Measurements from ENCODE around the gene ZNF792.
"Not testable (repeated sequence)": the region's sequence is repeated elsewhere in the genome, so short reads cannot be mapped to it uniquely, and the experiment has no call there.

ZNF792 gene

DNA sequence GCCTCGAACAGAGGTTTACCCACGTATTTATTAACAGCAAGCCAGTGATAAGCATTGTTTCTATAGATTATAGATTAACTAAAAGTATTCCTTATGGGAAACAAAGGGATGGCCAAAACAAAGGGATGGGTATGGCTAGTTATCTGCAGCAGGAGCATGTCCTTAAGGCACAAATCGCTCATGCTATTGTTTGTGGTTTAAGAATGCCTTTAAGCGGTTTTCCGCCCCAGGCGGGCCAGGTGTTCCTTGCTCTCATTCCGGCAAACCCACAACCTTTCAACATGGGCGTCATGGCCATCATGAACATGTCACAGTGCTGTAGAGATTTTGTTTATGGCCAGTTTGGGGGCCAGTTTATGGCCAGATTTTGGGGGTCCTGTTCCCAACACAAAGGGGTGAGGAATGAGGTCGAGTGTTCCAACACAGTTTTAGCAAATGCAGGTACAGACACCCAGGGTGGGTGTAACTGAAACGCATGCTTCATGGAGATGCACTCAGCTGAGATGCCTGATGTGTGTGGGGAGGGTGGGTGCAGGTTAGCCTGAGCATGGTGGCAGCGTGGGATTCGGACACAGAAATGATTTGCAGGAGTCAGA is 6.3 kb upstream of the ZNF792 start:
- DNase-seq: not testable (repeated sequence)

- DNase-seq: no peak
Measured at GRCh38 chr19:34969721-34970120, 5.7 kb upstream of the ZNF792 start.

- no peak for DNase-seq
Measured at GRCh38 chr19:34967551-34967950, 3.5 kb upstream of the ZNF792 start.

- not testable (repeated sequence) for DNase-seq
Measured at GRCh38 chr19:34965505-34965904, 1.5 kb upstream of the ZNF792 start.

DNA sequence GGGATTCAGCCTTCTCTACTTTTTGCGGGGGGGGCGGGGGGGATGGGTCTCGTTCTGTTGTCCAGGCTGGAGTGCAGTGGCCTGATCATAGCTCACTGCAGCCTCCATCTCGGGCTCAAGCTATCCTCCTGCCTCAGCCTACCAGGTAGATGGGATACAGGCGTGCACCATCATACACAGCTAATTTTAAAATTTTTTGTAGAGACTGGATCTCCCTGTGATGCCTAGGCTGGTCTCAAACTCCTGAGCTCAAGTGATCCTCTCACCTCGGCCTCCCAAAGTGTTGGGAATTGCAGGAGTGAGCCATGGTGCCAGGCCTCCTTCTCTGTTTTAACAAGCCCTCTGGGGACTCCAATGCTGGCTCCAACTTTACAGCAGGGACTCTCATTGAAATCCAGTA is 569 bp upstream of the ZNF792 start:
- no peak for DNase-seq

DNA sequence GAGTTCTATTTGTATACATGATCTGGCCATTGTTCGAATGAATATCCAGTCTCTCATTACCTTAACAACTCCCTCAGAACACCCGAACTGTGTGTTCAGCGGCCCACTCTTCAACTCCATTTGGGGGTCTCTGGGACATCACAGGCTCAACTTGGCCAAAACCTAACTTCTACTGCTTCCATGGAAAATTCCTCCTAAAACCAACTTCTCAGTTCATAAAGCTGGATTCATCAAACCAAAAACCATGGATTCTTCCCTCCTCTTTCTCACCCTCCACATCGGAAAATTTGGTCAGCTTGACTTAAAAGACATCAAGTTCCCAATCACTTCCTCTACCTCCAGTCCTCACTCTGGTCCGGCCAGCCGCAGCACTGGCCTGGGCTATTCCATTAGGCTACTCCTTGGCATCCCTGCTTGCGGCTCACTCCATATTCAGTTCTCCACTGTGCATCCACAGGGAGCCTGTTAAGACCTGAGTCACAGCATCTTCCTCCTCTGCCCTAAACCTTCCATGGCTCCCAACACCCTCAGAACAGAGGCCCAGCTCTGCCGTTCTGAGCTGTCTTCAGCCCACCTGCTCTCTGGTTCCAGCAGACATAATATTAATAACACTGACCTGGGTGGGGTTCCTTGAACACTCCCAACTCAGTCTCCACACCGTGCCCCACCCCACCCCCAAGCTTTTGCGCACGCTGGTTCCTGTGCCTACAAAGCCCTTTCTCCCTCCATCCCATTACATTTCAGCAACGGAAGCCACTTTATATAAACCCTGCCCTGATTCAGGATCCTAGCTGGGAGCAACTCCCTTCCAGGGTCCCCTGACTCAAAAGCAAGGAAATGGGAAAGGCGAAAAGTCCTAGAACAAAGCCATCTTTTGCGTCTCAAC is 1.1 kb downstream of the ZNF792 start:
- no peak for DNase-seq

GRCh38 chr19:34961775-34962686 is 2.0 kb downstream of the ZNF792 start:
- no peak for DNase-seq

DNA sequence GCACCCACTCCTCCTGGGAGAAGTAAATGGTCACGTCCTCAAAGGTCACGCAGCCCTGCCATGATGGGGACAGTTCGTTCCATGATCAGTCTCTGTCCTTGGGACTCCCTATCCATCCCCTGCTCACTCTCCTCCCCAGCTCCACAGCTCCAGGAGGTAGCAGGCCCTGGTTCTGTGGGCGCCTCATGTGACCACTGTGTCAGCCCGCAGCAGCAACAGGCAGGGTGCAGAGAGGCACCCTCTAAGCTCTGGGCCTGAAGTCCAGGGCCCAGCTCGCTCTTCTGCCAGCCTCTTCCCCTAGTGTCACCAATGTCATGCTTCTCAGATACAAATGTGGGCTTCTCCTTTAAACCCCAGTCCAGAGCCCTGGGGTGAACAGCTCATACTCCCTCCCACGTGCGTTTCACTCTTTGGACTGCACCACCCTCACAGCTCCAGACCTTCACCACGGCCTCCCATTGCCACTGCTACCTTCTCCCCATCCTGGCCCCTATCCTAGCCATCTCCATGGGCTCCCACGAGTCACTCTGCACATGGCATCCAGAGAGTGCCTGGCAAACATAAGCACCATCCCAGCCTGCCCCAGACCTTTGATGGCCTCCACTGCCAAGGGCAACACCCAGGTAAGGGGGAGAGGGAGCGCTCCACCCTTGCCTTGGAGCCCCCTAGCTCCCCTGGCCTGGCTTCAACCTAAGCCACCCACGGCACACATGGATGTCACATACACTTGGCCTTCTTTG is 2.9 kb downstream of the ZNF792 start:
- DNase-seq: no peak

DNA sequence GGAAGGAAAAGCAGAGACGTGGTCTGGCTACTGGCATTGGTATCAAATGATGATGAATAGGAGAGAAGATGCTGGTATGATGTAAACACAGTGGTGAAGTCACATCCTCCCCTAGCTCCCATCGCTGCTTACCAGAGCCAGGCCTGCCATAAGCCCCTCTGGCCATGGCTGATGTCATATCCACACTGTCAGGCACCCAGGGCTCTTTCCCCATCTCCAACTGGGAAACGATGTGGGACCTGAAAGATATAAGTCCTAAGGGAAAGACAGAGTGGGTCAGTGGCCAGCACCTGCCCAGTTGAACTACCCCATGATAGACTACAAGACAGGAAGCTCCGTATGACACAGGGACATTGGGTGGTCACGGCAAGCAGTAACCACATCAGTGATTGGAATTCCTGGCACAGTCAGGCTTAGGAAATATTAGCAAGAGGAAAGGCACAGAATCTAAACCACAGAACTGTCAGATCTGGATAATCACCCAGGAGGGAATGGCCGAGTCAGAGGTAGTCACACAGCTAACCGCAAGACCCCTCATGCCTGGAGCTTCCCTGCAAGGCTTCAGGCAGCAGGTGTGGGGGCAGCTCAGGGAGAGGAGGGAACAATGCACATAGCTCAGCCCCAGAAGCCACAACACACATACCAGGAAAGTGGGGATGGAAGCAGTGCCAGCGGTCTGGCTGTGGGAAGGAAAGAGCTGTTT is 3.8 kb downstream of the ZNF792 start:
- DNase-seq: no peak

- no peak for DNase-seq
Measured at GRCh38 chr19:34959021-34959420, 5.0 kb downstream of the ZNF792 start.

DNA sequence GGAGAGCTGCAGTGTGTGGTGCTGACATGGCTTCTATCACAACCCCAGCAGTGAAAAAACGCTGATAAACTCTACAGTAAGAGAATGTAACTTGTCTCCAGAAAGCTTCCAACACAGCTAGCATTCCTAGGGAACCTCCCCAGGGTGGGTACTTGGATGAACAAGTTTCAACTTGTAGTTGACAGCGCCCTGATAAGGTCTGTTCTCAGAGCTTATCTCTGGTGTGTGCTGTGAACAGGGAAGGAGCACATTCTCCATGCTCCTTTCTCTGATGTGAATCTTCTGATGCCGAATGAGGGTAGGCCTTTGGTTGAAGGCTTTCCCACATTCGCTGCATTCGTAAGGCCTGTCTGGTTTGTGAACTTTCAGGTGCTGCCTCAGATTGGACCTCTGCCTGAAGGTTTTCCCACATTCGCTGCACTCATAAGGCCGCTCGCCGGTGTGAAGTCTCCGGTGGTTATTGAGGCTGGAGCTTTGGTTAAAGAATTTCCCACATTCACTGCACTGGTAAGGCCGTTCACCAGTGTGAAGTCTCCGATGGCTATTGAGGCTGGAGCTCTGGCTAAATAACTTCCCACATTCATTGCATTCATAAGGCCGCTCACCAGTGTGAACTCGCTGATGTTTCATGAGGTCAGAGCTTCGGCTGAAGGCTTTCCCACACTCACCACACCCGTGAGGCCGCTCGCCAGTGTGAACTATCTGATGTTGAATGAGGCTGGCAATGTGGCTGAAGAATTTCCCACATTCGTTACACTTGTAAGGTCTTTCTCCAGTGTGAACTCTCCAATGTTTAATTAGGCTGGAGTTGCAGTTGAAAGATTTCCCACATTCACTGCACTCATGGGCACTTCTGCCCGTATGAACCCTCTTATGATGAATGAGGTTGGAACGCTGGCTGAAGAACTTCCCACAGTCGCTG is 5.9 kb downstream of the ZNF792 start:
- no peak for DNase-seq

DNA sequence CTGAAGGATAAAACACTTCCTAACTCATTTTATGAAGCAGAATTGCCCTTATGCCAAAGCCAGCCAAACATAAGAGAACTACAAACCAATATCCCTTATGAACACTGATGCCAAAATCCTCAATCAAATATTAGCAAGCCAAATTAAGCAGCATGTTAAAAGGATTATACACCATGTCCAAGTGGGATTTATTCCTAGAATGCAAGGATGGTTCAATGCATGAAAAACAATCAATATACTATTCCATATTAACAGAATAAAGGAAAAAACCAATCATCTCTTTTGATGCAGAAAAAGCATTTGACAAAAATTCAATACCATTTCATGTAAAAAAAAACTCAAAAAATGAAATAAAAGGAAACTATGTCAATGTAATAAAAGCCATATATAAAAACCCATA is 10.9 kb downstream of the ZNF792 start:
- no peak for DNase-seq

GRCh38 chr19:34943861-34944573 is 20.0 kb downstream of the ZNF792 start:
- DNase-seq: no peak

DNA sequence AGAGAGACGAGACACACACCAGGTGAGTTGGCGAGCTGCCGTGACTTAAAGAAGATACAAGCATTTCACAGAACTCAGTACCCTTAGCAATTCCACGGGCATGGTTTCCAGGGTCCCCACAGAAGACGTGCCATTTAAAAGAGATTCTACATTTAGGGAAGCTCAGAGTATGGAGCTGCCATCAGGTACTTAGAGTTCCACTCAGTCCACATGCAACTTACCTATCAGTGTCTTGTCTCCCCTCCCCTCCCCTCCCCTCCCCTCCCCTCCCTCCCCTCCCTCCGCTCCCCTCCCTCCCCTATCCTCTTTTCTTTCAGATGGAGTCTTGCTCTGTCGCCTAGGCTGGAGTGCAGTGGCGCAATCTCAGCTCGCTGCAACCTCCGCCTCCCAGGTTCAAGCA is 25.1 kb downstream of the ZNF792 start:
- no peak for DNase-seq

- DNase-seq: no peak
Measured at GRCh38 chr19:34936184-34936583, 27.8 kb downstream of the ZNF792 start.

DNA sequence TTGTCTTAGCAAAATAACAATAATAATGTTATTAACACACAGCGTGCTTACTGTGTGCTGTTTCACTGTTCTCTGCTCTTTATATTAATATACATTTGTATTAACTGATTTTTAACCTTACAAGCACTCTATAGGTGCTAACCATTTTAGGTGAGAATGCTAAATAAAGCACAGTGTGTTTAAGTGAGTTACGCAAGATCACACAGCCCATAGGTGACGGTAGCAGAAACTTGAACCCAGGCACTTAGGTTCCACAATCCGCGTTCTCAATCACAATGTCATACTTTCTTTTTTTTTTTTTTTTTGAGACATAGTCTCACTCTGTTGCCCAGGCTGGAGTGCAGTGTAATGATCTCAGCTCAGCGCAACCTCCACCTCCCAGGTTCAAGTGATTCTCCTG is 31.5 kb downstream of the ZNF792 start:
- DNase-seq: no peak

DNA sequence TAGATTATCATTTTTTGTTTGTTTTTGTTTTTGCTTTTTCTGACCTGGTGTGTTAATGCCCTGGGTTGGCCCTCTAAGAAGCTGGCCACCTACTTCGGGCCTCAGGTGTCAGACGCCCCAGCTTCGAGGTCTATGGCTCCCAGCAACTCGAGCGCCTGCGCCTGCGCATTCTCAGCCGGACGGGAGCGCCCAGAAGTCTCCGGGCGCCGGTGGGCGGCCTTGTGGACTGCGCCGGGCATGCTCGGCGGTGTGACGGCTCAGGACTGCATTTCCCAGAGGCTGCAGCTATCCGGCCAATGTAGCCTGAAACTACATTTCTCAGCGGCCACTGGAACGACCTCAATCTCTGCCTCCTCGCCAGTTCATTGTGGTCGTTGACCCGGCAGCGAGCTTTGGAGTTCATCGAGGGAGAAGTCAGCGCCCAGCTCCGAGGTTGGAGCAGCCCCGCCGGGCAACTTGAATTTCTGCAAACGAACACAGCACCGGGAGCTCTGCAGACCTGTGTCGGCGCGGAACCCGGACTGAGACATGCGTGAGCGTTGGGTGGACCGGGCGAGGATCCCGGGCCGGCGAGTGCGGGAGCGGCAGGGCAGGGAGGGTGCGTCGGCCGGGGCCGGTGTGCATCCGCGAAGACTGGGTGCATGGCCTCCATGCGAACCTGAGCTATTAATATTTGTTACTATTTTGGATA is 37.2 kb downstream of the ZNF792 start, which contains the start of gene ZNF30:
ZNF30 (plus strand) TSS at position 219 of the 691 bp plus-strand sequence. CDS start 3,045 bp downstream, outside the sequence.
- DNase-seq: peak; percentile 72

DNA sequence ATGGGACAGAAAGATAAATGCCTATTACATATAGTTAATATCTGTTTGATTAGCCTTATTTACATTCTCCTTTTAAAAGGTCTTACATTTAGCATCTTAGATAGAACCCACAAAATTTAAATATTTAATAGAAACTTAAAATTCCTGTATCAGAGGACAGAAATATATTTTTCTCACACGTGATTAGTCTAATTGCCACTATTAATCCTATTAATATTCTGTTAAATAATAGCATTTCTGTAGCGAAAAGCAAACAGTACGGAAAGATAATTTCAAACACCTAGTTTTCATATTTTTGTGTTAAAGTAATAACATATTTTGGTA is 37.7 kb downstream of the ZNF792 start:
- DNase-seq: no peak

GRCh38 chr19:34925278-34925855 is 38.7 kb downstream of the ZNF792 start:
- no peak for DNase-seq

Measured in RPMI8226 (cell line).